Measurements from ENCODE around the gene CHAT. TPM values are rescaled to one million over a fixed set of nuclear protein-coding genes. Genes with fewer than 3 reads are reported as not detected.

CHAT gene
- total RNA-seq, 1 donor from 2014 or later, result not detected

DNA sequence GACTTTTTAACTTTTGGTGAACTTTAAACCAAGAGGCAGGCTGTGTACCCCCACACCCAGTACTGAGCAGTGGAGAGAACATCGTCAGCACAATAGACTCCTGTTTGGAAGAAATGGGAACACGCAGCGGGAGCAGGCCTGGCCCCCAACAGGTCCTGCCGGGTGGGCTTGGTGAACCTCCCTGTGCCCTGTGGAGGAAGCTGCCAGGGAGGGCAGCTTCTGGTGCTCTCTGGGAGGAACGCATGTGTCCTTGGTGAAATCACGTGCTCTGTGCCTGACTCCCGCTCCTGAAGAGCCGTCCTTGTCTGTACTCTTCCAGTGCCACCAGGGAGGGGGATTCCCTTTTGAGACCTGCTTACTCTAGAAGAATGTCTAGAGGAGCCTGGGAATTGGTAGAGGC lies 31.6 kb downstream of the CHAT start:
- no peaks in the 10 kb centered on the region for H3K9me3 ChIP-seq (replicated peaks)
- peaks cover 85% of the 10 kb centered on the region for H3K27me3 ChIP-seq (ENCODE audit: low read depth)
- no peak for TF ChIP-seq CTCF (IDR thresholded peaks at IDR 0.05; ENCODE audit: borderline replicate concordance)

DNA sequence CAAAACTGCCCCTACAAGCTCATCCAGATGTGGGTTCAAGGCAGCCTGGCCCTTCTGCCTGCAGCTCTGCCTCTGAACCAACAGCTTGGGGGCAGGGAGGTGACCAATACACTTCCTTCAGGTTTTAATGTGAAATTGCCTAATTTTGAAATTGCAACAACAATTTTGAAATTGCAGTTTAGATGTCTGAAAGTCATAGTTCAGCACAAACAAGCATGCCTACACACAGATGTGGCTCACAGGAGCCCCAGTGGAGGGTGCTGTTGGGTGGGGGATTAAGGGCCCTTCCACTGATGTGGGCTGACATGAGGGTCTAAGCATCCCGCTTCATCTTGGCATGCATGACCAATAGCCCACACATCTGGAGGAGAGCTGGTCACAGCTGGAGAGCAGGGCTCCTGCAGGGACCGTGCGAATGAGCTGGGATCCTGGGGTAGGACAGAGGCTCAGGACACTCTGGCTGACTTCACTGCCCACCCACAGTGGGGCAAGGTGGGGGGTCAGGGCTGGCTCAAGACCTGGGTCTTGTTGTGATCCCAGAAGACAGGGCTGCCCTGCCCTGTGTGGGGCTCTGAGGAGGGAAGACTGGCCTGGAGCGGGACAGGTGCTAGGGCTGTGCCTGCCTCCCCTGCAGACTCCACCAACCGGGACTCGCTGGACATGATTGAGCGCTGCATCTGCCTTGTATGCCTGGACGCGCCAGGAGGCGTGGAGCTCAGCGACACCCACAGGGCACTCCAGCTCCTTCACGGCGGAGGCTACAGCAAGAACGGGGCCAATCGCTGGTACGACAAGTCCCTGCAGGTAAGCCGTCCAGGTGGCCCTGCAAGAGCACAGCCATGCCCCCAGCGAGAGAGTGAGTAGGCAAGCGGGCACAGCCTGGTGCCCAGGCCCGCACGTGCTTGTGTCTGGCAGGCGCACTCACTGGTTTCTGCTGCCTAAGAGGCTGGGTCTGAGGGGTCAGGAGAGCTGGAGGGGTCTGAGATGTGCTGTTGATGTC lies 32.3 kb downstream of the CHAT start:
- TF ChIP-seq CTCF (IDR thresholded peaks at IDR 0.05; ENCODE audit: borderline replicate concordance), result no peak
- Histone ChIP-seq H3K36me3 (no peaks in the 10 kb centered on the region), H3K27ac (replicated peaks) (no peak overlapping the region), H3K4me1 (no peaks in the 10 kb centered on the region), H3K9me3 (replicated peaks) (no peaks in the 10 kb centered on the region), H3K4me3 (no peak overlapping the region), H3K27me3 (ENCODE audit: low read depth) (peaks cover 85% of the 10 kb centered on the region)
- DNase-seq, result no peak
- intact Hi-C loops (cut with micrococcal nuclease), result no loop called here

More for the DNA sequence above, 31.6 kb downstream of the CHAT start:
- DNase-seq, result no peak
- Histone ChIP-seq H3K4me3 (no peak overlapping the region), H3K4me1 (no peaks in the 10 kb centered on the region), H3K36me3 (no peaks in the 10 kb centered on the region), H3K27ac (replicated peaks) (no peak overlapping the region)
- intact Hi-C loops (cut with micrococcal nuclease), result no loop called here

DNA sequence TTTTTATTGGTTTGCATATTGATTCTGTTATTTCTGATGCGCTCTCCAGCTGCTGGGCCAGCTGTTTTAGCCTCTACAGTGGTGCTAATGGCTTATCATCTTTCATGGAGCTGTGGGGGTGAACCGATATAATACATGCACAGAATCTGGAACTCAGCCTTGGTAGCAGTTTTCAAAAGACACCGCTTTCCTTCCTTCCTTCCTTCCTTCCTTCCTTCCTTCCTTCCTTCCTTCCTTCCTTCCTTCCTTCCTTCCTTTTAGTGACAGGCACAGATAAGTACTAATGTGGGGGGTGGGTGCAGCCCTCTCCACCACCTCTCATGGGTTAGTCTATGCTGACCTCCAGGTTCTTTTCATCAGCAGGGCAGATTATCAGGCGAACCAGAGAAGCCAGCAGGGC lies 33.7 kb downstream of the CHAT start:
- Histone ChIP-seq H3K27ac (replicated peaks) (no peak overlapping the region), H3K4me1 (no peaks in the 10 kb centered on the region), H3K4me3 (no peak overlapping the region), H3K9me3 (replicated peaks) (no peaks in the 10 kb centered on the region), H3K27me3 (ENCODE audit: low read depth) (peaks cover 85% of the 10 kb centered on the region), H3K36me3 (no peaks in the 10 kb centered on the region)
- DNase-seq, result no peak
- intact Hi-C loops (cut with micrococcal nuclease), result no loop called here
- TF ChIP-seq CTCF (IDR thresholded peaks at IDR 0.05; ENCODE audit: borderline replicate concordance), result no peak

DNA sequence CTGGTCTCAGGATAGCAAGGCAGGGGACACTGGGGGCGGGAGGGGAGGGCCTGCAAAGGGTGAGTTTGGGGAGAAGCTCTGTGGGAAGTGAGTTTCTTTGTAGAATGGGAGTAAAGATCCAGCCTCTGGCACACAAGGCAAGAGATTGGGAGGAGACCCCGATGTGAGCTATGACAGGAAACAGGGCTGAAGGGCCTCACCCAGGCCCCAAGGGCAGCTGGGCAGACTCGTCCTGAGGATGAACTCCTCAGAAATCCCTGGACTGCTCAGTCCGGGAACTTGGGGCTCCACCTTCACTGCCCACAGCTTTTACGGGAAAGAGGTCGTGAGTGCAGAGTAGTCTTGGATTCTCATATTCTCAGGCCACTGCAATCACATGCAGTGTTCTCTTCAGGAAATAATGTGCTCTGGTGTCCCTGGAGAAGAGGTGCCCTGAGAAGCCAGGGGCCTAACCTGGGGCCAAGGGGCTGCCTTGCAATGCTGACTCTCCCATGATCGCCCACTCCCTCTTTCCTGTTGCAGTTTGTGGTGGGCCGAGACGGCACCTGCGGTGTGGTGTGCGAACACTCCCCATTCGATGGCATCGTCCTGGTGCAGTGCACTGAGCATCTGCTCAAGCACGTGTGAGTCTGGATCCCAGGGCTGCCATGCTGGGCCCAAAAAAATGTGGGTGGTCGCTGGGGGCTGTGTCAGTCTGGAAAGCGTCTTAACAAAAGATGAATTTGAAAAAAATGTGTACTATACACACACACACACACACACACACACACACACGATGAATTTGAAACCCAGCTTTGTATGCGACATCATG lies 34.4 kb downstream of the CHAT start:
- DNase-seq, result no peak
- H3K4me3 ChIP-seq, result no peak overlapping the region
- H3K36me3 ChIP-seq, result no peaks in the 10 kb centered on the region
- H3K27ac ChIP-seq (replicated peaks), result no peak overlapping the region
- TF ChIP-seq CTCF (IDR thresholded peaks at IDR 0.05; ENCODE audit: borderline replicate concordance), result no peak
- H3K9me3 ChIP-seq (replicated peaks), result no peaks in the 10 kb centered on the region
- no peaks in the 10 kb centered on the region for H3K4me1 ChIP-seq
- intact Hi-C loops (cut with micrococcal nuclease), result no loop called here
- peaks cover 85% of the 10 kb centered on the region for H3K27me3 ChIP-seq (ENCODE audit: low read depth)

DNA sequence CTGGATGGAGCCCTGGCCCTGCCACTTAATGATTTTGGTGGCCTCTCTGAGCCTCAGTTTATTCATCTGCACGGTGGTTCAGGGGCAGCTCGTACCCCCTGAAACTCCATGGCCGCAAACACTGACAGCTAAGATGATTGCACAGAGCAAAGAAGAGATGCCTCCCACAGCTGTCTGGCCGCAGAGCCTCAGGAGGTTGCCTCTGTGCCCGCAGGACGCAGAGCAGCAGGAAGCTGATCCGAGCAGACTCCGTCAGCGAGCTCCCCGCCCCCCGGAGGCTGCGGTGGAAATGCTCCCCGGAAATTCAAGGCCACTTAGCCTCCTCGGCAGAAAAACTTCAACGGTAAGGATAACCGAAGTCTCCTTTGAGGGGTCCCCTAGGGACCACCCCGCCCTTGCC lies 35.5 kb downstream of the CHAT start:
- no peak for TF ChIP-seq CTCF (IDR thresholded peaks at IDR 0.05; ENCODE audit: borderline replicate concordance)
- H3K4me3 ChIP-seq, result no peak overlapping the region
- intact Hi-C loops (cut with micrococcal nuclease), result no loop called here
- H3K4me1 ChIP-seq, result no peaks in the 10 kb centered on the region
- DNase-seq, result no peak
- H3K27me3 ChIP-seq (ENCODE audit: low read depth), result peaks cover 85% of the 10 kb centered on the region
- H3K27ac ChIP-seq (replicated peaks), result no peak overlapping the region
- no peaks in the 10 kb centered on the region for H3K9me3 ChIP-seq (replicated peaks)
- no peaks in the 10 kb centered on the region for H3K36me3 ChIP-seq

All from left ventricle myocardium inferior (tissue), 1 donor.